Cardiac muscle cell (in vitro differentiated cells and primary cell): ENCODE results near the gene OSBPL3. TPM values are rescaled to one million over a fixed set of nuclear protein-coding genes. Genes with fewer than 3 reads are reported as not detected.
A peak's percentile ranks its signal among the peaks of the same experiment; 100 is the strongest.

Experiments used
- DNase-seq, 2 donors: peaks; one replicate each; pipeline versions ENCODE4 v3.0.0 to v3.0.0-alpha.2; 2010 to 2017; ENCODE audit warnings: low read depth in 1 of 2, low spot score in 1 of 2
- H3K27ac ChIP-seq: fragments of 200-600 bp; sonication (generic); 2 replicates; pipeline ENCODE4 v1.5.1; 2016
- H3K27me3 ChIP-seq: fragments of 200-600 bp; sonication (generic); 2 replicates; pipeline ENCODE4 v1.6.0; 2016; ENCODE audit warnings: control low read depth
- H3K36me3 ChIP-seq: fragments of 200-600 bp; sonication (generic); 2 replicates; pipeline ENCODE4 v1.5.1; 2016; ENCODE audit warnings: control low read depth
- H3K4me1 ChIP-seq: fragments of 200-600 bp; sonication (generic); 2 replicates; pipeline ENCODE4 v1.8.1; 2017; ENCODE audit warnings: low read depth, mild to moderate bottlenecking, mixed run types
- H3K4me3 ChIP-seq: fragments of 200-600 bp; sonication (generic); 2 replicates; pipeline ENCODE4 v1.5.1; 2016; ENCODE audit warnings: mild to moderate bottlenecking
- H3K9me3 ChIP-seq: fragments of 200-600 bp; sonication (generic); 2 replicates; pipeline ENCODE4 v1.5.1; 2017; ENCODE audit warnings: low read depth, mild to moderate bottlenecking, control low read depth
- CTCF ChIP-seq: IDR thresholded peaks from 2 replicates; pipeline ENCODE4 v1.5.1; 2012; ENCODE audit warnings: low read depth, mild to moderate bottlenecking, low read length
- polyA plus RNA-seq: library from polyadenylated mRNA; unstranded; fragments of >200 nt; fragmentation: Nextera tagmentation; extraction: Ambion mirVana; gene quantifications from 2 replicates; pipeline ENCODE4 v1.2.1, GENCODE V29; 2016
- total RNA-seq: library from RNA; depleted of rRNA; stranded (reverse); fragments of >200 nt; gene quantifications from 2 replicates; pipeline ENCODE4 v1.2.3, GENCODE V29; 2016

Gene OSBPL3
- total and polyA plus RNA-seq, 2 experiments from 2014 or later, result 7.5 to 8.2 TPM

DNA sequence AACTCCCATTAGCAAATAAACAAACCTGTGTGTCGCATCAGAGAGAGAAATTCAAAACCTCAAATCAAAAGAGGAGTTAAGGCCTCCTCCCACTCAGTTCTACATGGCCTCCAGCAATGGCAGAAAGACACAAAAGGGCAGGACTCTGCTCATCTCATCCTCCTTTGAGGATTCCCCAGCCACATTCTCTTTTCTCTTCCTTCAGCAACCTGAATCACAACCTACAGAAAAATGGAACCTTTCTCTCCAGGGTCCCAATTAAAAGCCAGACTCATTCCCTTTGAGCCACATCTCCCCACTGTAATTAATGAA is 7.9 kb downstream of the OSBPL3 start:
- peaks cover 4% of the 10 kb centered on the region for H3K4me1 ChIP-seq
- DNase-seq, result no peak
- no peak overlapping the region for H3K4me3 ChIP-seq
- no peaks in the 10 kb centered on the region for H3K36me3 ChIP-seq
- no peaks in the 10 kb centered on the region for H3K9me3 ChIP-seq
- H3K27ac ChIP-seq, result no peak overlapping the region
- TF ChIP-seq CTCF, result no peak
- H3K27me3 ChIP-seq, result no peaks in the 10 kb centered on the region

DNA sequence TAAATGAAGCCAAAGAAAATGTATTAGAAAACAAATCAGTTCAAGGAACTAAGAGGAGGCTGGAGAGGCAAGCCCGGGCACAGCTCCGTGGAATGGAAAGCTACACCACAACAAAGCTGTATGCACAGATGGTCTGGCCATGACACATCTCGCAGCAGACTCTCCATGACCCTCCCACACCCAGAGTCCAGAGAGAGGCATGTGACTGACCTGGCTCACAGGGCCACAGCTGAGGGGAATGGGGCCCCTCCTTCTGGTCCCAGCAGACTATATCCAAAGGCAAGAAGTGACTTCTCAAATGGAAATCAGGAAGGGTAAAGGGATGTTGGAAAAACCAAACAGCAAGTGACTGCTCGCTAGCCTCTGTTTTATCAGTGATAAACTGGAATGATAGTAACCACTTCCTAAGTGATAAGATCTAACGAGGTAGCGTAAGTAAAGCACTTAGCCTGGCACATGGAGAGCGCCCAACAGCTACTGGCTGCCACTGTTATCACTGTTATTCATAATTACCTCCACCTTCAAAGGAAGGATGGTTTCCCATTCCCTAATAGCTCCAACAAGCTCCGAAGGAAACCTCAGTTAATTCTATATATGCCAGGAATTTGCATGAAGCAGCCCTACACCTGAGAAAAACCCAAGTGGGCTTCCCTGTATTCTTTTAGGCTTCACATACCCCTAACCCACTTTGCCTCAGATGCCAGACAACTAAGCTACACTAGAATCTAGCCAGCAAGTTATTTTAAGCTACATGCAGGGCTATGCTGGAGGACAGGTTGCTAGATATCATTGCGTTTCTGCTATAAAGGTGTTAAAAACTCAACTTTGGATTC is 8.4 kb downstream of the OSBPL3 start:
- peak in 1 of 2 donors; percentile 82 for DNase-seq
- Histone ChIP-seq H3K27ac (no peak overlapping the region), H3K36me3 (no peaks in the 10 kb centered on the region), H3K4me3 (no peak overlapping the region), H3K4me1 (peaks cover 4% of the 10 kb centered on the region), H3K27me3 (no peaks in the 10 kb centered on the region), H3K9me3 (no peaks in the 10 kb centered on the region)
- TF ChIP-seq CTCF, result no peak

GRCh38 chr7:24970676-24971075 is 9.3 kb downstream of the OSBPL3 start:
- TF ChIP-seq CTCF, result no peak
- Histone ChIP-seq H3K36me3 (no peaks in the 10 kb centered on the region), H3K4me3 (no peak overlapping the region), H3K27me3 (no peaks in the 10 kb centered on the region), H3K4me1 (peaks cover 4% of the 10 kb centered on the region), H3K27ac (no peak overlapping the region), H3K9me3 (no peaks in the 10 kb centered on the region)
- no peak for DNase-seq

DNA sequence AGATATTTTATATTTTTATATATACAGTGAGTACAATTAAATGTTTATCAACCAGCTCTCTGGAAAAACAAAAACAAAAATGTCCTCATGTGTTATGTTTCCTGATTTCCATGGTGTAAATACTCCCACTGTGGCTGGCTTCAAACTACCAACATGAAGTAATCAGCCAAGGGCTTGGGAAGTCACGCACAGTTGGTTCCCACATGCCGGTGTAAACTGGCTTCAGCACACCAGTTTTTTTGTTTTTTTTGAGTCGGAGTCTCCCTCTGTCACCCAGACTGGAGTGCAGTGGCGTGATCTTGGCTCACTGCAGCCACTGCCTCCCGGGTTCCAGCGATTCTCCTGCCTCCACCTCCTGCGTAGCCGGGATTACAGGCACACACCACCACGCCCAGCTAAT is 11.8 kb downstream of the OSBPL3 start:
- peaks cover 4% of the 10 kb centered on the region for H3K4me1 ChIP-seq

DNA sequence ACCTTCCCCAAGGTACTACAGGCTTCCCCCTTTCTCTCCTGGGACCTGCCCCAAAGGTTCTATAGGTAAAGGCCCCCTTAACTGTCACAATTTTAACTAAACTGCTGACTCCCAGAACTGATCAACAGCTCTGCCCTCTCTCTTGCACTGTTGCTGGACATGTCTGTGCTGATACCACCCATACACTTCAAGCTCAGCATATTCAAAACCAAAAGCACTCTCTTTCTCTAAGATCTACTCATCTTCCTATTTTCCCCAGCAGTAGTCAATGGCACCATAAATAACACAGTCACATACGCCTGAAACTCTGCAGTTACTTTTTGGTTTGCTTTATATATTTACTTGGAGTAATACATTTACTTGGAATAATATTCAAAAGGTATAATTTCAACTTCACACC is 12.3 kb downstream of the OSBPL3 start:
- no peak overlapping the region for H3K27ac ChIP-seq

More for the DNA sequence above, 11.8 kb downstream of the OSBPL3 start:
- Histone ChIP-seq H3K9me3 (no peaks in the 10 kb centered on the region), H3K27me3 (no peaks in the 10 kb centered on the region), H3K4me3 (no peak overlapping the region), H3K36me3 (no peaks in the 10 kb centered on the region), H3K27ac (no peak overlapping the region)
- no peak for DNase-seq
- no peak for TF ChIP-seq CTCF

More for the DNA sequence above, 12.3 kb downstream of the OSBPL3 start:
- TF ChIP-seq CTCF, result no peak
- Histone ChIP-seq H3K4me3 (no peak overlapping the region), H3K9me3 (no peaks in the 10 kb centered on the region), H3K27me3 (no peaks in the 10 kb centered on the region), H3K4me1 (peaks cover 4% of the 10 kb centered on the region), H3K36me3 (no peaks in the 10 kb centered on the region)
- no peak for DNase-seq
